B cell (primary cell): ENCODE measurements around the gene ST7L. TPM values are rescaled to one million over a fixed set of nuclear protein-coding genes. Genes with fewer than 3 reads are reported as not detected.

Experiments used
- ATAC-seq: fragments of 200-7000 bp; cut with Tn5 transposase; one replicate; pipeline ENCODE4 v1.10.0; 2021; ENCODE audit warnings: low read depth, mild to moderate bottlenecking, moderate number of reproducible peaks, moderate library complexity
- CTCF ChIA-PET: fragments of 350-600 bp; sonication (Branson Sonifier 250); formaldehyde crosslinking; loops from one replicate; lab custom pipeline; 2021; ENCODE audit warnings: antibody characterized with exemption, inconsistent platforms; lab: Charles Lee
- POLR2A ChIA-PET: fragments of 350-600 bp; sonication (Branson Sonifier 250); formaldehyde crosslinking; loops from one replicate; lab custom pipeline; 2021; ENCODE audit warnings: antibody characterized with exemption; lab: Charles Lee
- DNase-seq: peaks from one replicate; pipeline ENCODE4 v3.0.0; 2013
- H2AFZ ChIP-seq: 2 replicates; pipeline ENCODE4 v1.6.1; 2012; ENCODE audit warnings: mild to moderate bottlenecking, low read depth, low read length; ENCODE audit not compliant: insufficient read depth, poor library complexity, severe bottlenecking
- H3K27ac ChIP-seq, 2 donors: 1 replicate in 1 of 2; 2 replicates in 1 of 2; pipeline ENCODE4 v1.5.1; 2012 to 2013; ENCODE audit warnings: low read length in 2 of 2, mild to moderate bottlenecking in 2 of 2, moderate library complexity in 1 of 2
- H3K27me3 ChIP-seq, 4 experiments: fragments of 200-600 bp in 1 of 4; sonication (generic) in 1 of 4; replicated peaks in 1 of 4; 1 replicate in 2 of 4; 2 replicates in 2 of 4; pipeline versions ENCODE4 v1.6.1 to v1.7.0; 2013 to 2016; ENCODE audit warnings: low read length in 3 of 4, mild to moderate bottlenecking in 2 of 4, mixed read lengths in 1 of 4, moderate library complexity in 1 of 4; ENCODE audit not compliant: insufficient read depth in 4 of 4, control insufficient read depth in 3 of 4; ENCODE audit errors: control extremely low read depth in 1 of 4
- H3K36me3 ChIP-seq, 2 experiments: replicated peaks in 1 of 2; 1 replicate in 1 of 2; 2 replicates in 1 of 2; pipeline versions ENCODE4 v1.6.1 to v1.7.1; 2013; ENCODE audit warnings: low read length in 1 of 2; ENCODE audit not compliant: insufficient read depth in 2 of 2, control insufficient read depth in 1 of 2; ENCODE audit errors: control extremely low read depth in 1 of 2, extremely low read depth in 1 of 2
- H3K4me1 ChIP-seq, 2 donors: fragments of 200-600 bp in 1 of 2; sonication (generic) in 1 of 2; 1 replicate in 1 of 2; 2 replicates in 1 of 2; pipeline versions ENCODE4 v1.5.1 to v1.6.1; 2013 to 2017; ENCODE audit warnings: low read length in 2 of 2; ENCODE audit not compliant: control insufficient read depth in 2 of 2, insufficient read depth in 2 of 2
- H3K4me2 ChIP-seq: replicated peaks from 2 replicates; pipeline ENCODE3; 2012; ENCODE audit warnings: mild to moderate bottlenecking, low read depth, low read length; ENCODE audit not compliant: poor library complexity, severe bottlenecking
- H3K4me3 ChIP-seq, 5 experiments: fragments of 200-600 bp in 1 of 5; sonication (generic) in 1 of 5; 1 replicate in 3 of 5; 2 replicates in 2 of 5; pipeline versions ENCODE4 v1.5.1 to v1.7.0; 2011 to 2016; ENCODE audit warnings: low read length in 4 of 5, mild to moderate bottlenecking in 4 of 5, low read depth in 2 of 5, control low read depth in 1 of 5, moderate library complexity in 1 of 5; ENCODE audit not compliant: insufficient read depth in 1 of 5; ENCODE audit errors: control extremely low read depth in 1 of 5, extremely low read depth in 1 of 5
- H3K79me2 ChIP-seq: fragments of 200-600 bp; sonication (generic); one replicate; pipeline ENCODE4 v1.6.0; 2016; ENCODE audit warnings: low read length; ENCODE audit not compliant: control insufficient read depth, insufficient read depth
- H3K9ac ChIP-seq: fragments of 200-600 bp; sonication (generic); 2 replicates; pipeline ENCODE4 v1.6.1; 2017; ENCODE audit warnings: mild to moderate bottlenecking, low read length, moderate library complexity
- H3K9me3 ChIP-seq, 3 donors: one replicate each; pipeline versions ENCODE4 v1.6.1 to v1.7.1; 2013; ENCODE audit warnings: low read length in 2 of 3; ENCODE audit not compliant: control insufficient read depth in 2 of 3, insufficient read depth in 1 of 3; ENCODE audit errors: control extremely low read depth in 1 of 3
- H4K20me1 ChIP-seq: 2 replicates; pipeline ENCODE4 v1.6.0; 2012; ENCODE audit warnings: mild to moderate bottlenecking, low read length; ENCODE audit not compliant: insufficient read depth, control insufficient read depth, poor library complexity, severe bottlenecking
- H3K27ac Mint-ChIP-seq: one replicate; pipeline ENCODE4 v1.8.0; 2021; ENCODE audit warnings: mixed read lengths
- H3K27me3 Mint-ChIP-seq: one replicate; pipeline ENCODE4 v1.8.0; 2021; ENCODE audit warnings: mixed read lengths
- H3K4me1 Mint-ChIP-seq: one replicate; pipeline ENCODE4 v1.8.0; 2021; ENCODE audit warnings: mixed read lengths
- H3K4me3 Mint-ChIP-seq: one replicate; pipeline ENCODE4 v1.8.0; 2021; ENCODE audit warnings: mixed read lengths
- H3K9me3 Mint-ChIP-seq: one replicate; pipeline ENCODE4 v1.8.0; 2022; ENCODE audit warnings: mixed read lengths; ENCODE audit not compliant: insufficient read depth
- CTCF ChIP-seq: fragments of 200-600 bp; IDR thresholded peaks from one replicate; pipeline ENCODE4 v1.8.0; 2022; ENCODE audit warnings: antibody characterized with exemption, mild to moderate bottlenecking
- EZH2 ChIP-seq: IDR thresholded peaks from 2 replicates; pipeline ENCODE4 v1.6.1; 2012; ENCODE audit warnings: borderline replicate concordance, low read depth, mild to moderate bottlenecking, moderate library complexity, low read length; ENCODE audit not compliant: insufficient read depth, poor library complexity, severe bottlenecking
- WGBS: methylation state at CpG from one replicate; pipeline ENCODE4 v1.1.5; 2013; ENCODE audit warnings: missing lambda C conversion rate; ENCODE audit not compliant: insufficient coverage; 5-methylcytosine and 5-hydroxymethylcytosine counted together
- intact Hi-C: fragments of 100-400 bp; cut with micrococcal nuclease; formaldehyde crosslinking; loops from one replicate; pipeline ENCODE4 v1.10.0; 2022
- polyA plus RNA-seq: library from polyadenylated mRNA; depleted of rRNA; stranded (reverse); fragments of >200 nt; gene quantifications from 2 replicates; pipeline ENCODE4 v1.2.3, GENCODE V29; 2012
- total RNA-seq, 2 donors: library from RNA; stranded (reverse); fragments of 120-200 nt in 1 of 2; gene quantifications; 1 replicate in 1 of 2; 2 replicates in 1 of 2; pipeline versions ENCODE4 v1.2.3 to v1.2.4, GENCODE V29; 2013 to 2022

ST7L gene
- total and polyA plus RNA-seq, 2 donors (not counting 1 experiment from before 2014, with no cell fraction given): 13.1 to 16.4 TPM

- POLR2A ChIA-PET: no interaction called here
- CTCF ChIA-PET: no interaction called here
- Histone ChIP-seq H3K4me1 (no peaks in the 10 kb centered on the region), H3K27me3 (no peaks in the 10 kb centered on the region), H2AFZ (no peak overlapping the region), H3K4me3 (no peak overlapping the region), H3K9me3 (no peaks in the 10 kb centered on the region), H3K36me3 (no peaks in the 10 kb centered on the region), H3K9ac (no peak overlapping the region), H3K4me2 (no peak overlapping the region), H4K20me1 (no peaks in the 10 kb centered on the region), H3K79me2 (no peaks in the 10 kb centered on the region), H3K27ac (no peak overlapping the region)
- no peak for ATAC-seq
- Mint-ChIP-seq H3K27ac (no peak overlapping the region), H3K4me1 (no peaks in the 10 kb centered on the region), H3K4me3 (no peak overlapping the region), H3K9me3 (no peaks in the 10 kb centered on the region), H3K27me3 (no peaks in the 10 kb centered on the region)
- DNase-seq: no peak
- TF ChIP-seq CTCF: no peak
- no peak for TF ChIP-seq EZH2
- intact Hi-C loops: no loop called here
- WGBS: 100% methylated on average over 2 of the region's 2 CpGs
Measured at GRCh38 chr1:112517646-112518045, 101.3 kb downstream of the ST7L start.

GRCh38 chr1:112517231-112517630 lies 101.7 kb downstream of the ST7L start:
- no peaks in the 10 kb centered on the region for H3K9me3 ChIP-seq
- POLR2A ChIA-PET: no interaction called here
- WGBS: 100% methylated on average over 7 of the region's 9 CpGs

More at GRCh38 chr1:112517231-112517630, 101.7 kb downstream of the ST7L start:
- intact Hi-C loops: no loop called here
- Mint-ChIP-seq H3K27me3 (no peaks in the 10 kb centered on the region), H3K4me1 (no peaks in the 10 kb centered on the region), H3K9me3 (no peaks in the 10 kb centered on the region), H3K27ac (no peak overlapping the region), H3K4me3 (no peak overlapping the region)
- Histone ChIP-seq H3K9ac (no peak overlapping the region), H3K79me2 (no peaks in the 10 kb centered on the region), H3K27ac (no peak overlapping the region), H2AFZ (no peak overlapping the region), H3K4me2 (no peak overlapping the region), H3K4me3 (no peak overlapping the region), H3K27me3 (no peaks in the 10 kb centered on the region), H3K36me3 (no peaks in the 10 kb centered on the region), H4K20me1 (no peaks in the 10 kb centered on the region), H3K4me1 (no peaks in the 10 kb centered on the region)
- DNase-seq (no peak), ATAC-seq (no peak)
- TF ChIP-seq CTCF (no peak), EZH2 (no peak)
- CTCF ChIA-PET: no interaction called here
